GM19324 (cell line): ENCODE data around the gene MCM8.

Experiments
- ATAC-seq: cut with Tn5 transposase; IDR thresholded peaks from one replicate; pipeline ENCODE4 v1.9.1; 2021; ENCODE audit warnings: mild to moderate bottlenecking, moderate library complexity; ENCODE audit not compliant: unreplicated experiment, low FRiP score

The MCM8 gene

GRCh38 chr20:5938456-5939029 is 11.9 kb upstream of the MCM8 start:
- ATAC-seq, result no peak

GRCh38 chr20:5945963-5946362 is 4.5 kb upstream of the MCM8 start:
- ATAC-seq, result no peak

DNA sequence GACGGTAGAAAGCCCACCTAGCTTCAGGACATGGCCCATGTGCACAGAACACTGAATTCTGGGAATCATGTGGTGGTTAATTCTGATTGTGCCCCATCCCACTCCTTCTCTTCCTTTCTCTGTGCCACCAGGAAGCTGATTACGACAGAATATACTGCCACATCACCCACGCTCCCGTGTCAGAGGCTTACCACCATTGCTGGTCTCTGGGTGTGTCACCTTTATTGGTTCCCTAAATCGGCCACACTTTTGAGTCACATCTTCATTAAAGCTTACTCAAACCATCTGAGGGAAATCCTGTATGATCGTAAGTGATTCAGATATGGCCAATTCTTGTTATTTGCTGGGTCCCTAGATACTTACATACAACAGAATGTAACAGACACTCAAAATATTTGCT is 3.2 kb upstream of the MCM8 start:
- no peak for ATAC-seq

GRCh38 chr20:5949943-5950270 is 545 bp upstream of the MCM8 start:
- no peak for ATAC-seq

DNA sequence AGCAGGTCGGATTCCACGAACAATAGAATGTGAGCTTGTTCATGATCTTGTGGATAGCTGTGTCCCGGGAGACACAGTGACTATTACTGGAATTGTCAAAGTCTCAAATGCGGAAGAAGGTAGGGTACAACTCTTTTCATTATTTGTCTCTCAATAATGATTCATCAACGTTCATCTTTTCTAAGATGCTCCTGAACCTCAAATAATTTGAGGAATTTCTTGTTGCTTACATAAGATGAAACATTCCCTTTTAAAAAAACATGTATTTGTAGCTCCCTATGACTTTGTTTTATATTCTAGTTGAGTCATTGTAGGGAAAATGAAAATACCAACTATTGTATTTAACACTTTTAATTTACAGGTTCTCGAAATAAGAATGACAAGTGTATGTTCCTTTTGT is 17.0 kb downstream of the MCM8 start:
- no peak for ATAC-seq

DNA sequence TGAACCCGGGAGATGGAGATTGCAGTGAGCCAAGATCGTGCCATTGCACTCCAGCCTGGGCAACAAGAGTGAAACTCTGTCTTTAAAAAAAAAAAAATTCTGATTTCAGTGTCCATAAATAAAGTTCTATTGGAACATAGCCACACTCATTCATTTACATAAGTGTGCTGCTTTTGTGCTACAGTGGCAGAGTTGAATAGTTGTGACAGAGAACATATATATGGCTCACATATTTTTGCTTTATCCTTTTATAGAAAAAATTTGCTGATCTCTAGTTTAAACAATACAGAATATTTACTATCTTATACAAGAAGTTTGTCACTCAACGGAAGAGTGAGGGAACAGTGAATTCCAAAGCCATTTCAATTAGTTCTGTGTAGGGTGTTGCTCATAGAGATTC is 18.0 kb downstream of the MCM8 start:
- ATAC-seq, result no peak

GRCh38 chr20:5969348-5969935 is 19.0 kb downstream of the MCM8 start:
- ATAC-seq, result no peak

DNA sequence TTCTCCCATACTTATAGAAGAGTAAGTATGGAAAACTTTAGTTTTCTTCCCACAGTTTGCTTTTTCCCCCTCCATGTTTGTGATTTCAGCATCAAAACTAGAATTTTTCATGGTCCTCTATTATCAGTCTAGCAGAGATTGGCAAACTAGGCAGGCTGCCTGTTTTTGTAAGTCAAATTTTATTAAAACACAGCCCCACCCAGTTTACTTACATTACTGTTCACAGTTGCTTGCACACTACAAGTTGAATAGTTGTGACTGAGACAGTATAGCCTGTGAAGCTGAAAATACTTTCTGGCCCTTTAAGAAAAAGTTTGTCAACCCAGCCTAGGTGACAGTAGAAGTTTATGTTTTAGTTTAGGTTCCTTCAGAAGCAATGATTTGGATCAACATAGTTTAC is 19.5 kb downstream of the MCM8 start:
- no peak for ATAC-seq

DNA sequence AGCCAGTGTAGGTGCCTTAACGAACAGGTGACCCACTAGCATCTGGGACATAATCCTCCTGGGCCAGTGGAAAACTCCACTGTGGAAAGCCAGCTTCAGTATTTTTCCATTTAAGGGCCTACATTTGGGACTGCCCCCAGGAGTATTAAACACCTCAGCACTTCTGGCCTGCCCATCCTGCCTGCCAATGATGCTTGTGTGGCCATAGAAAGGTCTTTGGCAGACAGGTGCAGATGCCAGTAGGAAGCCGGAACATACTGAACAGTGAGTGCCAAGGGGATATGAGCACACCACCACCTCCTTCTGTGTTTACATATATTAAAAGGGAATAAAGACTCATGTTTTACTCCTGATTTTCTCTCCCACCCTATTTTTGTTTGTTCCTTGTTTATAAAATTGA is 19.9 kb downstream of the MCM8 start:
- ATAC-seq, result no peak

DNA sequence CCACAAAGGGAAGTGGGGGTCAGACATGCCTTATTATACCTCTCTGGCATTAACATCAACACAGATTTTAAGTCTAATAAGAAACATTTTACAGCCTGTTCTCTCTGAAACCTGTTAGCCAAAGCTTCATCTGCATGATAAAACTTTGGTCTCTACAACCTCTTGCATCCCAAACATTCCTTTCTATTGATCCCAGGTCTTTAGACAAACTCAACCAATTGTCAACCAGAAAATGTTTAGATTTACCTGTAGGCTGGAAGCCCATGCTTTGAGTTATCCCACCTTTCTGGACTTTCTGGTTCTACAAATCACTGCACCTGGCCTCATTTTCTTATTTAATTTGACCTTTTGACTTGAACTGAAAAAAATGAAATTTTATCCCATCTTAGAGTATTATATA is 20.8 kb downstream of the MCM8 start:
- ATAC-seq, result no peak

- ATAC-seq, result no peak
These were observed 22.7 kb downstream of the MCM8 start for GRCh38 chr20:5973172-5973571.

DNA sequence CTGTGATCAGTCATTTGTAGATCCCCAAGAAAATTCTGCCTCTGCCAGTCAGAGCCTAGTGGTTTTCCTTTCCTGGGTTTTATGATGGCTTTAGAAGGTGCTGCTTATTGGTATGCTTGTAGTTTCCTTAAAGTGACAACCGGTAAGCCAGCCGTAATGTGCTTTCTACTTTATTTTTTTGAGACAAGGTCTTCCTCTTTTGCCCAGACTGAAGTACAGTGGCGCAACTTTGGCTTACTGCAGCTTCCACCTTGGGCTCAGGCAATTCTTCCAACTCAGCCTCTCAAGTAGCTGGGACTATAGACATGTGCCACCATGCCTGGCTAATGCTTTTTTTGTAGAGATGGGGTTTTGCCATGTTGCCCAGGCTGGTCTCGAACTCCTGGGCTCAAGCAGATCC is 23.5 kb downstream of the MCM8 start:
- ATAC-seq, result no peak

DNA sequence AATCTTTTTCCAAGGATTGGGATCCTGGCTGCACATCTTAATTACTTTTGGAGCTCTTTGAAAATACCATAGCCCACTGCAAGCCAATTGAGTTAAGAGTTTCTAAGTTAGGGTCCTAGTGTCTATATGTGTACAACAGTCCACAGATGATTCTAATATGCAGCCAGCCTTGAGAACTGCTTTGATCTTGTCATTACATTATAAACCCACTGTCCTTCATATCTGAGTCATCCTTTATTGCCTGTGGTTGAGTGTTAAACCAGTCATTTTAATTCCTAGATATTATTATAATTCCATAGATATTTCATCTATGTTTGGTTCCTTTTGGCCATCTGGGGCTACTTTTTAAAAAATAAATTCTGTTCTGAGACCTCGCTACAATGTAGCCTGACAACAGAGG is 24.1 kb downstream of the MCM8 start:
- ATAC-seq, result no peak

DNA sequence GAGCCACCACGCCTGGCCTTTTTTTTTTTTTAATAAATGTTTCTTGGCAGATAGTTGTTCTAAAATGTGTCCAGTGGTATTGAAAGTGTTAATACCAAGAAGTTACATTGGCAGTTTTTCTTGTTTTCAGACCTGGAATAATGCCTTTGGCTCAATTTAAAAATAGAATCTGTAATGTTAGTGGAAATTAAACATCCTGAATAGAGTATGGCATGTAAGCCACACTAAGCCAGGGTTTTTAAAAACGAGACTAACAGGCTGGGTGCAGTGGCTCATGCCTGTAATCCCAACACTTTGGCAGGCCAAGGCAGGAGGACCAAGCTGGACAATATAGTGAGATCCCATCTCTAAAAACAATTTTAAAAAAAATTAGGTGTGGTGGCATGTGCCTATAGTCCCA is 25.3 kb downstream of the MCM8 start:
- ATAC-seq, result no peak

DNA sequence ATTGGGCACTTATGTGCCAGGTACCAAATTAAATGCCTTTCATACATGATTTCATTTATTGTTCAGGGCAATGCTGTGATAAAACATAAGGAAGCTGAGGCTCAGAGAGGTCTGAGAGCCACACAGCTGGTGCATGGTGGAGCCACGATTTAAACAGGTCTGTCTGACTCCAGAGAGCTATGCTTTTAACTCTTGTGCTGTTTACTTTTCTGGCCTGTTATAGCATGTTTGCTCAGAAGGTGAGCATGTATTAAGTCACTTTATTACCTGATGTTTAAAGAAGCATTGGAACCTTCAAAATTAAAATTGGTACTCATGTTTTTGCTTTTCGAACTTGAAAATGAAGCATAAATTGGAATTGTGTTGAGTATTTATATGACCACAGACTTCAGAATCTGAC is 26.8 kb downstream of the MCM8 start:
- no peak for ATAC-seq

- ATAC-seq, result no peak
These were observed 27.5 kb downstream of the MCM8 start for GRCh38 chr20:5977975-5978374.

- no peak for ATAC-seq
These were observed 29.3 kb downstream of the MCM8 start for GRCh38 chr20:5979801-5980200.

DNA sequence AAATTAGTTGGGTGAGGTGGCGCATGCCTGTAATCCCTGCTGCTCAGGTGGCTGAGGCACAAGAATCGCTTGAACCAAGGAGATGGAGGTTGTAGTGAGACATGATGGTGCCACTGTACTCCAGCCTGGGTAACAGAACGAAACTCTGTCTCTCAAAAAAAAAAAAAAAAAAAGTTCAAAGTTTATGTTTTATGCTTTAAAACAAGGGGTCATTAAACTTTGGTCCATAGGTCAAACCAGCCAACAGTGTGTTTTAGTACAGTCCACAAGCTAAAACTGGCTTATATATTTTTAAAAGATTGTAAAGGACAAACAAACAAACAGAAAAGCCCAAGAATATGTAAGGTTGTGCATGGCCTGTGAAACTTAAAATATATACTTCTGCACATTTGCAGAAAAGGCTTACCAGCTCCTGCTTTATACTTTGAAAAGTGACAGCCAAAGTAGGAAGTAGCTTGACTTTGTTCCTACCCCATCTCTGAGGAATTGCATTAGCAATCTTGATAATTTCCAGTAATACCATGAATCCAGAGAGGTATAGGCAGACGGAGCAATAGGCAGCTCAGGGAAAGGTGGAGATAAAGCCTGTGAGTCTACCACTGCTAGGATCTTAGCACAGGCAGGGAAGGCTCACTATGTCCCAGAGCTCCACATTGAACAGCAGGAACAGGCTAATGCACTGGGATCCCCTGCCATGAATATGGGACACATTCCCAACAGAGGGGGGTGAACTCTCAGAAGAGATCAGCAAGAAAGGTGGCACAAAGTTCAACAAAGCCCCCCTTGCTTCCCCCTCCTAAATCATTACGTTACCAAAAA is 30.5 kb downstream of the MCM8 start:
- ATAC-seq, result no peak

DNA sequence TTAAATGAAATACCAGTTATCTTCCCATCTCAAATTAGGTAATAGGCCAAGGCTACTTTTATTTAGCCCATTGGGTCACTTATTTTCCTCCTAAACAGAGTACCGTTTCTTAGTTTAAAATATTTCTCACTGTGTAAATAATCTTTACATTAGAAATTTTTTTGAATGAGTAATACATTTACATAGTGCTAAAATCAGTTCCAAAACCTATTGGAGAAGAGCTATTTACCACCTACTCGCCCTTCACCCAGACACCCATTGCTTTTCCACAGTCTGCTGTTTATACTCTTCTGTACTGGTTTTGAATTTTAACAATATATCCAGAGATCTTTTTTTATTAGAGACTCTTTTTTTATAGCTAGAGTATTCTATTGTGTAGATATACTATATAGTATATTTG is 36.9 kb downstream of the MCM8 start:
- ATAC-seq, result no peak

- no peak for ATAC-seq
These were observed 39.1 kb downstream of the MCM8 start for GRCh38 chr20:5989539-5989938.

- ATAC-seq, result no peak
These were observed 40.5 kb downstream of the MCM8 start for GRCh38 chr20:5990946-5991345.
